G401.6 (cell line): ENCODE results near the gene SMIM36.
"Not testable (repeated sequence)": the region's sequence is repeated elsewhere in the genome, so short reads cannot be mapped to it uniquely, and the experiment has no call there.

Source experiments
- FAIRE-seq: peaks from 2 replicates; lab custom pipeline; 2012; peaks lifted over from hg19 to GRCh38; lab: Jason Lieb, UNC

SMIM36 gene

GRCh38 chr17:55454906-55455474, 56.3 kb downstream of the SMIM36 start:
- FAIRE-seq: no peak

DNA sequence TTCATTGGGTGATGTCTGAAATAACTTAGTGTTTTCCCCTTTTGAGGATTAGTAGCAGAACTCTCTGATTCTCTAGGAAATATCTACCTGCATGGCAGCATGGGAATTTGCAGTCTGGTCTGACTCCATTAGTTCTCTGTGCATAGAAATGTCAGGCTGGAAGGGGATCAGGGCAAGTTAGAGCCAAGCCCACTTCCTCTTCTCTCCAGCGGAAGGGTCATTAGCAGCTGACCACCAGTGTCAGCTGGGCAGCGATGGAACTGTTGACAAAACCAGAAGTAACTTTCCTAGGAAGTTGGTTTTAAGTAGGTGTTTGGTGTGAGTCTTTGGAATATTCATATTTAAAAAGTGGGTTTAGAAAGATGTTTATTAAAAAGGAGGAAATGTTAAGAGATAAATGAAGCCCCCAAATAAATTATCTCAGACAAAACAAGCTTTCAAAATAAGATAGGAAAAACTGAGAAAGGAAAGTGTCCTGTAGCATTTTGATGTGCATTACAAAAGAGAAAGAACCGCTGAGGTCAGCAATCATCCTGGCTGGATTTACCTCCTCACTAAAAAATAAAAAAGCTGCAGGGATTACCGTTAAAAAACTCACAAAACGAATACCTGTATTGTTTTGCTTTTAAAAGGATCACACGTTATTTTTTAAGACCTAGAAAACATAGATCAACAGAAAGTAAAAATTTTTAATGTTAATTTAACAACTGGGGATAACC, 57.3 kb downstream of the SMIM36 start:
- no peak for FAIRE-seq

- no peak for FAIRE-seq
Observed at GRCh38 chr17:55452139-55452790, 59.0 kb downstream of the SMIM36 start.

DNA sequence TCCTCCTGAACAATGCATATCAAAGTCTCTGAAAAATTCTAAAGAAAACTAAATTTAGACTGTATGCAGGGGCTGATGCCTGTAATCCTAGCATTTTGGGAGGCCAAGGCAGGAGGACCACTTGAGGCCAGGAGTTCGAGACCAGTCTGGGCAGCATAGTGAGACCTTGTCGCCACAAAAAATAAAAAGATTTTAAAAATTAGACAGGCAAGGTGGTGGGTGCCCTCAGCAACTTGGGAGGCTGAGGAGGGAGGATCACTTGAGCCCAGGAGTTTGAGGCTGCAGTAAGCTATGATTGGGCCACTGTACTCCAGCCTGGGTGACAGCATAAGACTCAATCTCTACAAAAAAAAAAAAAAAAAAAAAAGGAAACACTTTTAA, 59.5 kb downstream of the SMIM36 start:
- FAIRE-seq: no peak

- no peak for FAIRE-seq
Observed at GRCh38 chr17:55451203-55451641, 60.0 kb downstream of the SMIM36 start.

- no peak for FAIRE-seq
Observed at GRCh38 chr17:55450232-55450825, 60.9 kb downstream of the SMIM36 start.

DNA sequence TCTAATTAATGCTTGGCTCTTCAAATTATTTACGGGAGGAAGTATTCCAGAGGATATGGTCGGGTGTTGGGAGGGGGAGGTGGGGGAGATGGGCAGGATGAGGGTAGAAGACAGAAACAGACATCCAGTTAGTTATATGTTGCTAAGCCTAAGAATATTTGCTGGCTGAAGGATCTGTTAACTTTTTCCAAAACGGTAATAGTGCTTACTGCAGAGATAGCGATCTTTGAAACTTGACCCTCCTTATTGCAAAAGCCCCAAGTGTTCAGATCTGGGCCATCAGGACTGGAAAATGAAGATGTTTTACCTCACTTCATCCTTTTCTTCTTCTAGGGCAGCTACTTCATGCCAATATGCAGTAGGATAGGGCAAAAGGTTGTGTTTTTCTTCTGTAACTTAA, 62.6 kb downstream of the SMIM36 start:
- no peak for FAIRE-seq

- no peak for FAIRE-seq
Observed at GRCh38 chr17:55446581-55447205, 64.6 kb downstream of the SMIM36 start.

DNA sequence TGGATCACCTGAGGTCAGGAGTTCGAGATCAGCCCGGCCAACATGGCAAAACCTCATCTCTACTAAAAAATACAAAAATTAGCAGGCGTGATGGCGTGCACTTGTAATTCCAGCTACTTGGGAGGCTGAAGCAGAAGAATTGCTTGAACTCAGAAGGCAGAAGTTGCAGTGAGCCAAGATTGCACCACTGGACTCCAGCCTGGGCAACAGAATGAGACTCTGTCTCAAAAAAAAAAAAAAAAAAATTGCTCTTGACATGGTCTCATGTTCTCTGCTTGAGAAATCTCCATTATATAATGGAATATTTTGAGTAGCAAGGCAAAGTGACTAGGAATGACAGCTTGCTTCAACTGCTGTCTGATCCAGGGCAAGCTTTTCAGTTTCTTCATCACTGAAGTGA, 65.2 kb downstream of the SMIM36 start:
- FAIRE-seq: not testable (repeated sequence)

DNA sequence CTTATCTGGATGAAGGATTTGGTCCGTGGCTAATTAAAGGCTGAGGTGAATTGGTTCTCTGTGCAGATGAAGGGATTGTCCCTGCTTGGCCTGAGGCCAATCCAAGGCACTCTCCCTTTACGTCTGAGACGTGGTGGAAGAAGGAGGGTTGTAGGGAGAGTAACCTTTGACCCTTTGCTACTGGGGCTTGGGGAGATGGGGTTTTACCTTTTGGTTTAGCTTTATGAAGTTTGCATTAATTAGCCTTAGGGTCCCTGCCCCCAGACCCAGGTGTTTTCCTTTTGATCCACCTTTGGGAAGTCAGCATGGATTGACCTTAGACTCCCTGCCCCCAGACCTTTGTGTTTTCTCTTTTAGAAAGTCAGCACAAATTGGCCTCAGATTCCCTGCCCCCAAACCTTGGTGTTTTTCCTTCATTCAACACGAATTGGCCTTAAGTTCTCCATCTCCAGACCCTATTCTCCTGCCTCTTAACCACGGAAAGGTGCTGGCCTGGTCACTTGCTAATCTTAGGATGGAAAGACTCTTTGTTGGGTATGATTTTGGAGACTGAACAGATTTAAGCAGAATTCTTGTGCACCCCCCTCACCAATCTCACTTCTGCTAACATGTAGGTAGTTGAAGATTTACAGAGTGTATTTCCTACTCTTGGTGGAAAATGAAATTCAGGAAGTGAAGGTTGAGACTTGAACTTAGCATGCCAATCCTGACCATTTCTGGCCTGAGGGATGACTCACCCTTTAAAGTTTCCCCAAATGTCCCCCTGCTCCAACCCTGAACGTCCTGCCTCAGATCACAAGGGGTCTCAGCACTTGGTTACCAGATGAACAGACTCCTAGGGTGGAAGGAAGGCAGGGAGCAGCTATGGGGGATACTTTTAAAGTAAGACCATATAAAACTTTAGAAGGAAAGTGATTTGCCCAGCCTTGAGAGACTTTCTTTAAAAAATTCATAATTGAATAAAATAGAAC, 66.5 kb downstream of the SMIM36 start:
- FAIRE-seq: no peak

- no peak for FAIRE-seq
Observed at GRCh38 chr17:55443904-55444303, 67.3 kb downstream of the SMIM36 start.

GRCh38 chr17:55442953-55443683, 68.1 kb downstream of the SMIM36 start:
- no peak for FAIRE-seq

GRCh38 chr17:55442462-55442861, 68.8 kb downstream of the SMIM36 start:
- FAIRE-seq: no peak

DNA sequence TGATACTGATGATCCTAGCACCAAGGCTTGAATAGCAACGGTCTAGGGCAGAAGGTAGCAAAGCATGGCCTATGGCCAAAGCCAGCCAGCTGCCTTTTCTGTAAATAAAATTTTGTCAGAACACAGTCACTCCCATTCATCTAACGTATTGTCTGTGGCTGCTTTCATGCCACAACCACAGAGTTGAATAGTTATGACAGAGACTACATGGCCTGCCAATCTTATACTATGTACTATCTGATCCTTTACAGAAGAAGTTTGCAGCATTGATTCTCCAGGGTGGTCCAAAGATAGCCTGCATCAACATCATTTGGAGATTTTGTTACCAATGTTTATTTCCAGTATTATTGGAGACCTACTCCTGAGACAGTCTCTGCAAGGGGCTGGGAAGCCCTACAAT, 69.7 kb downstream of the SMIM36 start:
- no peak for FAIRE-seq

GRCh38 chr17:55440391-55440790, 70.9 kb downstream of the SMIM36 start:
- no peak for FAIRE-seq

DNA sequence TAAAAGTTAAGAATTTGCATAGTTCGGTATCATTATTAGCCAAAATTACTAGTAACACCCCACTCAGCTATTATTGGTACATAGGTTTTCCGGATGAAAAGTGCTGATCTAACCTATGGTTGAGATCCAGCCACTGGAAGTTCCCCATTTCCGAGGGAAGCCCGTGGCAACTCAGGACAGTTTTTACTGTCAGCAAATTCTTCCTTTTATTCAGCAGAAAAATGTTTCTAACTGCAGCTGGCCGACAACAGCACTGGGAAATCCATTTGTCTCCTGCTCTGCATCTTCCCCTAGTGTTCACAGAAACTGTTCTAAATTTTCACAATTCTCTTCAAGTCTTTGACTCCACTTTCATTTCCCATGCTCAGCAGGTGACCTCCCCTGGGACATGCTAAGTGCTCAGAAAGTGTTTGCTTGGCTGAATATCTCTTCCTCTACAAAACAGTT, 74.1 kb downstream of the SMIM36 start:
- FAIRE-seq: no peak

- no peak for FAIRE-seq
Observed at GRCh38 chr17:55436224-55437158, 74.8 kb downstream of the SMIM36 start.

GRCh38 chr17:55435408-55435807, 75.8 kb downstream of the SMIM36 start:
- no peak for FAIRE-seq

DNA sequence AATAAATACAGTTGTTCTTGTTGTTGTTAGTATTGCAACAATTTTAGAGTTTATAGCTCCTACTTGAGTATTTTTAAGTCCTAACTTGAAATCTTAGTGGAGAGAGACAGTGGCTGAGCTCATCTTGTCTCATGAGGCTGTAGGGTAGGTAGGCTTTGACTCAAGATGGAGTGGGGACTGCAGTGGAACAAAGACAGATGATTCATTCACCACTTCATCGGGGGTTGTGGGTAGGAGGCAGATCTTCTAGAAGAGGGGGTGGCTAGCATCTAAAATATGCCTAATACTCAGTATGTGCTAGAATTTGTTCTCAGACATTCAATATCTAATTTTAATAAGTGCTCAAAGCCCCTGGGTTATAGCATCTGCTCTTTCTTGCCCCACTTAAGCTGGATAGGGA, 76.5 kb downstream of the SMIM36 start:
- FAIRE-seq: no peak
